HG03439 (cell line): ENCODE measurements around the gene TMEM239.

ENCODE experiments used
- ATAC-seq: cut with Tn5 transposase; IDR thresholded peaks from one replicate; pipeline ENCODE4 v1.9.1; 2021; ENCODE audit warnings: mild to moderate bottlenecking, moderate library complexity; ENCODE audit not compliant: unreplicated experiment

TMEM239 gene

DNA sequence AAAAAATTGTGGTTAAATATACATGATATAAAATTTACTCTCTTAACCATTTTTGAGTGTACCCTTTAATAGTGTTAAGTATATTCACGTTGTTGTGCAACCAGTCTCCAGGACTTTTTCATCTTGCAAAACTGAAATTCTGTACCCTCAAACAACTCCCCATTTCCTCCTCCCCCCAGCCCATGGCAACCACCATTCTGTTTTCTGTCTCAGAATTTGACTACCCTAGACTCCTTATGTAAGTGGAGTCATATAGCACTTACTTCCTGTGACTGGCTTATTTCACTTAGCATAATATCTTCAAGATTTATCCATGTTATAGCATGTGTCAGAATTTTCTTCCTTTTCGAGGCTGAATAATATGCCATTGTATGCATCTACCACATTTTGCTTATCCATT lies 29.4 kb downstream of the TMEM239 start:
- ATAC-seq, result no peak

DNA sequence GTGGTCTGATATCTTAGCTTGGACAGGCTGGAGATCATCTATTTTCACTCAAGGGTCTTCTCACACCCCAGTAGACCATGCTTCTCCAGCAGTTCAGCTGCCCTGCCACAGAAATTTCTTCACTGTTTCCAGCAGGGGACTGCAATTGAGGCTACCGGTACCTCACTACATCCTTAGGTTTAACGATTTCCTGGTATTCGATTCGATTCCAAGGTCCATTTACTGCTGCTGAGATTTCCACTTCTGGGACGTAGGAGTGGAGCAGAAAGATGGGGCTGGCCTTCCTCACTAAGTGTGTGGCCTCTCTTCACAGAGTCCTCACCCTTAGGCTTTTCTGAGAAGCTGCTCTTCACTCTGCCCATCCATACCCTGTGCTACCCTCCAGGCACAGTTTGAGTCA lies 30.5 kb downstream of the TMEM239 start:
- no peak for ATAC-seq

DNA sequence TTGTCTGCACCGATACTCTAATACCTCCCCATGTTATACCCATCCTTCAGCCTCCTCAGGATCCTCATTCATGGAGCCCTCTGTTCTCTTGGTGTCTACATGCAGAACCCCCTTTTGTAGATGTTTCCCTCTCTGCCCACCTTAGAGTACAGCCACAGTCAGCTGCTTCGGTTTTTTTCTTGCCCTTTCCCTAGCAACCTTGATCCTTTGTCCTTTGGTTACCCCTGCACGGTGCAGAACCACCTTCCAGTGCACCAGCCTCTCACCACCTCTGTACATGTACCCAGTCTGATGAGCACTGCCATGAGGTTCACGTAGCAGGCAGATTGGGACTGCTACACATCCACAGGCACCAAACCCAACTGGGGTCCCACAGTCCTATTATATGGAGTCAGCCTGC lies 31.6 kb downstream of the TMEM239 start:
- ATAC-seq, result no peak

DNA sequence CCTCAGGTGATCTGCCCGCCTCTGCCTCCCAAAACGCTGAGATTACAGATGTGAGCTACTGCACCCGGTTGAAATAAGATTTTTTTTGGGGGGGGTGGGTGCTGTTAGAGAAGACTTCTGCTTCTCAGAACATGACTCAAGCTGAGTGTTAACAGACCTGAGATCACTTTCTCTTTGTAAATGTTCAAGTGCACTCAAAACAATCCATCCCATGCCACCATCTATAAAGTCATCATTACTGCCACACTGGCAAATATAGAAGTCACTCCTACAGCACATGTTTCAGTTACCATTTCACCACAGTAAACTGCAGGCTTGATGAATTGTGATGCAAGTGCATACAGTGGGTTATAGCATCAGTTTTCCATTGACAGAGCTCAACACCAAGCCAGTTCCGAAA lies 33.4 kb downstream of the TMEM239 start:
- ATAC-seq, result no peak

DNA sequence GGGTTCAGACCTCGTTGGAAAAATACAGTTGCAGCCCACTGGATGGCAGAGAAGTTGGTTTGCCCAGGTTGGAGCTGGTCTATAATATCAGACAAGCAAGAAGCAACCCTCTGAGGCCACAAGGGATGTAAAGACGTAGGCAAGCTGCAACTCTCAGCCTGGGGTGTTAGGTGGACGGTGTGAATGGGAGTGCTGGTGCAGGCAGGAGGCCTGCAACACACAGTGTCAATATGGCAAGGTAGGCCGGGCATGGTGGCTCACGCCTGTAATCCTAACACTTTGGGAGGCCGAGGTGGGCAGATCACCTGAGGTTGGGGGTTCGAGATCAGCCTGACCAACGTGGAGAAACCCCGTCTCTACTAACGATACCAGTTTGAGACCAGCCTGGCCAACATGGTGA lies 34.9 kb downstream of the TMEM239 start:
- ATAC-seq, result no peak

DNA sequence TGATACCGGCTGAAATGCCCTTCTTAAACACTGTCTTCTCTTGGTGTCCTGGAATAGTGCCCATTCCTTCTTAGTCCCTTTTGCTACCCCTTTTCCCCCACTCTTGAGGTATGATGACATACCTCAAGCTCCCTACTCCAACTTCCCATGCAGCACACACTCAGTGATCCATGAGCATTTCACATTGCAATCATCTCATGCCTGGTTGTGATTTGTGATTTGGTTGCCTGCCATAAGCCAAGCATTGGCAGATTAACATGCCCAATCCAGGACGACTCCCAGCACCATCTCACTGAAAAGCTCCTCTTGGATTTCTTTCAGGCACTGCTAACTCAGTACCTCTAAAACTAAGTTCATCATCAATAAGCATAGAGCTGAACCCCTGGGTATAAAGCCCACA lies 42.4 kb downstream of the TMEM239 start:
- no peak for ATAC-seq

DNA sequence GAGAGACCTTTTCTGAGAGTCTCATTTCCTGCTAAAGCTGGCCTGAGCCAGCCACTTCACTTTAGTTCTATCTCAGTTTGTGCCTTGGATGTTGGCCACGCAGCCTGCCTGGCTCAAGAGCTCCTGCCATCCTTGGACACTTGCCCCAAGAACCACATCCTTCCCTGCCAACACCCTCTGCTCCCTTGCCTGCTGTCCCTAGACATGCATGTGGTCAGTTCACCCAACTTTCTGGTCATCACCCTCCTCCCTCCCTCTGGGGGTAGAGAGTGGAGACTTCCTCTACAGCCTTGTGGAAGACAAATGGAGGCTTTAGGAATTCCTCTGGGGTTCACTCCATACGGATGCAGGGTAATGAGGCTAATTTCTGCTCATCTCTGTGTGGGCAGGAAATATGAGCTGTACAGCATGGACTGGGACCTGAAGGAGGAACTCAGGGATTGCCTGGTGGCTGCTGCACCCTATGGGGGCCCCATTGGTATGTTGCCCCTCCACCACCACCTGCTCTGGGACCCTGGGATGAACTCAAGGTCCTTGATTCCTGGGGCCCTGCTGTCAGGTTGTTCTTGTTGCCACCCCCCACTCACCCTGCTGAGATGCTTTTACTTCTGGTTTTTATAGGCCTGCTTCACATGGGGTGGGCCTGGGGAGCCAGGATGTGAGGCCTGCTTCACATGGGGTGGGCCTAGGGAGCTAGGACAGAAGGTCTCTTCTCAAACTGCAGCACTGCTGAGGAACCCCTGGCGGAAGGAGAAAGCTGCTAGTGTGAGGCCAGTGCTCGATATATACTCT lies 43.4 kb downstream of the TMEM239 start:
- no peak for ATAC-seq

DNA sequence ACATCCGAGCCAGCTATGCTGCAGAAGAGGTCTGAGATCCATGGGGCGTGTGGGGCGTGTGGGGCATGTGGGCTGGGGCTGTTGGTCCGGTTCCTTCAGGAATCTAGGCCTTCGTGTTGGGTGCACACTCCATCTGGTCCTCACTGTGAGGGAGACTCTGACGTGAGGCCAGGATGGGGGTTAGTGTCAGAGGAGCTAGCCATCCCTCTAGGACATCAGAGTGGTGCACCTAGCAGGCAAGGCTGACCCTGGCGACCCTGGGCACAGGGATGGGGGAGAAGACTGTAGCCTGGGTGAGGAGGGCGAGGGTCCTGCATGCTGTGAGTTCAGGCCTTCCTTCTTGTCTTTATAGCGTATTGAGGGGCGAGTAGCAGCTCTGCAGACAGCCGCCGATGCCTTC lies 48.5 kb downstream of the TMEM239 start:
- ATAC-seq, result no peak

DNA sequence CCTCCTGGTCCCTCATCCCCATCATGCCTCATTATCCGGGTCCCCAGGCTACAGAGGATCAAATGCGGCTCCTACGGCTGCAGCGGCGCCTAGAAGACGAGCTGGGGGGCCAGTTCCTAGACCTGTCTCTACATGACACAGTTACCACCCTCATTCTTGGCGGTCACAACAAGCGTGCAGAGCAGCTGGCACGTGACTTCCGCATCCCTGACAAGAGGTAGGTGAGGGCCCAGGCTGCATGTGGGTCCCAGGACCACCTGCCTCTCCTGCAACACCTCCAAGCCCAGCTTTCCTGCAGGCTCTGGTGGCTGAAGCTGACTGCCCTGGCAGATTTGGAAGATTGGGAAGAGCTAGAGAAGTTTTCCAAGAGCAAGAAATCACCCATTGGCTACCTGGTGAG lies 48.9 kb downstream of the TMEM239 start:
- no peak for ATAC-seq

DNA sequence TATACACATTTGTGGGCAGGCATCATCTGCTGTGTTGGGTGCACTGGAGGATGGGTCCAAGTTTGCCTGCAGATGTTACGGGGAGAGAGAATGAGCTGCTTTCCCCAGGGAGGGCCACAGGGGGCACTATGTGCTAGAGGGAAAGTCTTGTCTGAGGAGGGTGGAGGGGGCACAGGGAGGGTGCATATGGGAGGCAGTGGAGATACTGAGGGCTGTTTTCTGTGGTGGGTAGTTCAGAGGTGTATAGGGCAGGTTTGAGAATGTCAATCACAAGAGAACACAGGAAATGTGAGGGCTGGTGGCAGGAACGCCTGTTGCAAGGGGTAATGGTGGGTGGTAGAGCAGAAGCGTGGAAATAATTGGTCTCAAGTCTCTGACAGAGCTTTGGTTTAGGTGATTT lies 49.5 kb downstream of the TMEM239 start:
- no peak for ATAC-seq

DNA sequence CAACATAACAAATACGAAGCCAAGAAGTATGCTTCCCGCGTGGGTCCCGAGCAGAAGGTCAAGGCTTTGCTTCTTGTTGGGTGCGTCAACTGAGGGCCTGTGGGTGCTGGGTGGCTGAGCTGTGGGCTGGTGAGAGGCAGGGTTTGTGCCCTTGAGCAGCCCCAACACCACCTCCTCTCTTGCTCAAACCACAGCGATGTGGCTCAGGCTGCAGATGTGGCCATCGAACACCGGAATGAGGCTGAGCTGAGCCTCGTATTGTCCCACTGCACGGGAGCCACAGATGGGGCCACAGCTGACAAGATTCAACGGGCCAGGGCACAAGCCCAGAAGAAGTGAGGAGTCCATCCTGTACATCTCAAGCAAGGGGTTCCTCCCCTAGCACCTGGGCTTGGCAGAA lies 50.1 kb downstream of the TMEM239 start:
- ATAC-seq, result no peak

DNA sequence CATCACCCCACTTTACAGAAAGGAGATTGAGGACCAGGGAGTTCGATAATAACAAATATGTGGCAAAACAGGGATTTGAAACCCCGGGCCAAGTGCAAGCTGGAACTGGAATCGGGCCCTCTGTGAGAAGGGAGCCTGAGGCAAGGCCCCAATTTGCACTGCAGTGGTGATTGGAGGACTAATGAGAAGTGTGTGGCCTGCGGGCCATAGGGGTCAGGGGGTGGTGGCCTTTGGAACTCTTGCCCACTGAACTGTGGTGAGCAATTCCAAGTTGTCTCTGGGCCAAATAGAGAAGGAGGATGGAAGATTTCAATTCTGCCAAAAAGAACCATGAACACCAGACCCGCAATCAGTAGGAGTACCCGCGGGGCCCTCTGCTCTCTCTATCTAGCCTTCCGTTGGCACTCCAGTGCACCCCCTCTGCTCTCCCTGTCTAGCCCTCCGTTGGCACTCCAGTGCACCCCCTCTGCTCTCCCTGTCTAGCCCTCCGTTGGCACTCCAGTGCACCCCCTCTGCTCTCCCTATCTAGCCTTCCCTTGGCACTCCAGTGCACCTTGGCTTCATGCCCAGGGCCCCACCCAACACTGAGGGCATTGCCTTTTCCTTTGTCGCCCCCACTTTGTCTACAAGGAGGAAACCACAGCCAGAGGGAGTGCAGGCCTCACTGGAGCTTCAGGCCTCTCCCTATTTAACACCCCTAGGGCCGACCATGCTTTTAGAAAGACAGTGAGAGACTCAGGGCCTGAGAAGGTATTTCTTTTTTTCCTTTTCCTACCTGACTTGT lies 51.1 kb downstream of the TMEM239 start:
- ATAC-seq, result no peak
